HEK293 (cell line): Measurements from ENCODE around the gene NEU4.

Experiments used
- EGR2 ChIP-seq: fragments of 450-650 bp; formaldehyde crosslinking; IDR thresholded peaks from 2 replicates; pipeline ENCODE4 v1.5.1; 2016; ENCODE audit warnings: low read depth, missing biosample characterization, missing genetic modification characterization
- KLF1 ChIP-seq: fragments of 450-650 bp; formaldehyde crosslinking; IDR thresholded peaks from 2 replicates; pipeline ENCODE4 v1.5.1; 2016; ENCODE audit warnings: missing biosample characterization, missing genetic modification characterization
- RBAK ChIP-seq: fragments of 450-650 bp; formaldehyde crosslinking; IDR thresholded peaks from 2 replicates; pipeline ENCODE4 v1.5.1; 2016; ENCODE audit warnings: missing biosample characterization, missing genetic modification characterization
- YY1 ChIP-seq: fragments of 450-650 bp; formaldehyde crosslinking; IDR thresholded peaks from 2 replicates; pipeline ENCODE4 v1.5.1; 2018; ENCODE audit warnings: missing biosample characterization, missing genetic modification characterization
- ZNF133 ChIP-seq: fragments of 450-650 bp; formaldehyde crosslinking; IDR thresholded peaks from 2 replicates; pipeline ENCODE4 v1.5.1; 2016; ENCODE audit warnings: missing biosample characterization, missing genetic modification characterization
- ZNF350 ChIP-seq: fragments of 450-650 bp; formaldehyde crosslinking; IDR thresholded peaks from 2 replicates; pipeline ENCODE4 v1.5.0; 2017; ENCODE audit warnings: missing biosample characterization, mild to moderate bottlenecking, missing genetic modification characterization
- ZNF701 ChIP-seq: fragments of 450-650 bp; formaldehyde crosslinking; IDR thresholded peaks from 2 replicates; pipeline ENCODE4 v1.5.1; 2016; ENCODE audit warnings: missing biosample characterization, missing genetic modification characterization
- ZNF792 ChIP-seq: fragments of 450-650 bp; formaldehyde crosslinking; IDR thresholded peaks from 2 replicates; pipeline ENCODE4 v1.5.1; 2016; ENCODE audit warnings: missing biosample characterization, missing genetic modification characterization
- TF ChIP-seq, protein P1 (sequence below): fragments of 450-650 bp; formaldehyde crosslinking; IDR thresholded peaks from 2 replicates; pipeline ENCODE4 v1.5.1; 2016; ENCODE audit warnings: missing biosample characterization, missing genetic modification characterization
- TF ChIP-seq, protein P2 (sequence below): fragments of 450-650 bp; formaldehyde crosslinking; IDR thresholded peaks from 2 replicates; pipeline ENCODE4 v1.5.1; 2016; ENCODE audit warnings: missing biosample characterization, missing genetic modification characterization
- TF ChIP-seq, protein P3 (sequence below): fragments of 450-650 bp; formaldehyde crosslinking; conservative IDR thresholded peaks from 2 replicates; pipeline ENCODE4 v1.5.1; 2016; ENCODE audit warnings: low read depth, missing biosample characterization, missing genetic modification characterization
- TF ChIP-seq, protein P4 (sequence below): fragments of 450-650 bp; formaldehyde crosslinking; IDR thresholded peaks from 2 replicates; pipeline ENCODE4 v1.5.1; 2017; ENCODE audit warnings: missing biosample characterization, missing genetic modification characterization
- TF ChIP-seq, protein P5 (sequence below): fragments of 450-650 bp; formaldehyde crosslinking; optimal IDR thresholded peaks from 2 replicates; pipeline ENCODE3; 2016; ENCODE audit warnings: missing biosample characterization, mild to moderate bottlenecking, missing genetic modification characterization
- TF ChIP-seq, protein P6 (sequence below): fragments of 450-650 bp; formaldehyde crosslinking; IDR thresholded peaks from 2 replicates; pipeline ENCODE4 v1.5.1; 2016; ENCODE audit warnings: missing biosample characterization, missing genetic modification characterization

DNA sequence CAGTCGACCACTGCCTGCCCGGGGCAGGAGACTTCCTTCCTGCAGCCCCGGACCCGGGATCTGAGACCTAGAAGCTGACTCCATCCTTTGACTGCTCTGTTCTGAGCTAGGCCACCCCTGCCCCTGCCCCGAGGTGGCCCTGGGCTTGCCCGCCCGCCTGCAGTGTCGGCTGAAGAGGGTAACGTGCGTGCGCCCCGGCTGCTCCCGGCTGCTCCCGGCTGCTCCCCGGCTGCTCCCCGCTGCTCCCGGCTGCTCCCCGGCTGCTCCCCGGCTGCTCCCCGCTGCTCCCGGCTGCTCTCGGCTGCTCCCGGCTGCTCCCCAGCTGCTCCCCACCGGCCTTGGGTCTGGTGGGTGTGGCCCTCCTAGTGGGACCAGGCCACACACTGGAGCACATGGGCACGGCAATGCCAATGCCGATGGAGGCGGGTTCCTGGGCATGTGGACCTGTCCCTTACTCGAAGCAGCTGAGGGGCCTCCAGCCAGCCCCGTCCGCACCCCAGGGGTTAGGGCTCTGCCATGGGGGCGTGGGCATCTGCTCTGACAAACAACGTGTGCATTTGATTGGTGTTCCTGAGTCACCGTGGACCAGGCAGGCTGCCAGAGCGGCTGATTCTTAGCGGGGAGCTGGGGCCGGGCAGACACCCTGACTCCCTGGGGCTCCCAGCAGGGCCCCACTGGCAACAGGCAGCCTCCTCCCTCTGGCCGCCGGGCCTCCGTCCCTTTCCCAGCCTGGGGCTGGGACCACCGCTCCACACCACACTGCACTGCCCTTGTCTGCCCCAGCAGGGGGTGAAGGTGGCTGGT, 34.4 kb upstream of the NEU4 start:
- TF ChIP-seq, protein P1, sequence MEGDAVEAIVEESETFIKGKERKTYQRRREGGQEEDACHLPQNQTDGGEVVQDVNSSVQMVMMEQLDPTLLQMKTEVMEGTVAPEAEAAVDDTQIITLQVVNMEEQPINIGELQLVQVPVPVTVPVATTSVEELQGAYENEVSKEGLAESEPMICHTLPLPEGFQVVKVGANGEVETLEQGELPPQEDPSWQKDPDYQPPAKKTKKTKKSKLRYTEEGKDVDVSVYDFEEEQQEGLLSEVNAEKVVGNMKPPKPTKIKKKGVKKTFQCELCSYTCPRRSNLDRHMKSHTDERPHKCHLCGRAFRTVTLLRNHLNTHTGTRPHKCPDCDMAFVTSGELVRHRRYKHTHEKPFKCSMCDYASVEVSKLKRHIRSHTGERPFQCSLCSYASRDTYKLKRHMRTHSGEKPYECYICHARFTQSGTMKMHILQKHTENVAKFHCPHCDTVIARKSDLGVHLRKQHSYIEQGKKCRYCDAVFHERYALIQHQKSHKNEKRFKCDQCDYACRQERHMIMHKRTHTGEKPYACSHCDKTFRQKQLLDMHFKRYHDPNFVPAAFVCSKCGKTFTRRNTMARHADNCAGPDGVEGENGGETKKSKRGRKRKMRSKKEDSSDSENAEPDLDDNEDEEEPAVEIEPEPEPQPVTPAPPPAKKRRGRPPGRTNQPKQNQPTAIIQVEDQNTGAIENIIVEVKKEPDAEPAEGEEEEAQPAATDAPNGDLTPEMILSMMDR (tag by site-specific recombination), result no peak
- TF ChIP-seq, protein P2, sequence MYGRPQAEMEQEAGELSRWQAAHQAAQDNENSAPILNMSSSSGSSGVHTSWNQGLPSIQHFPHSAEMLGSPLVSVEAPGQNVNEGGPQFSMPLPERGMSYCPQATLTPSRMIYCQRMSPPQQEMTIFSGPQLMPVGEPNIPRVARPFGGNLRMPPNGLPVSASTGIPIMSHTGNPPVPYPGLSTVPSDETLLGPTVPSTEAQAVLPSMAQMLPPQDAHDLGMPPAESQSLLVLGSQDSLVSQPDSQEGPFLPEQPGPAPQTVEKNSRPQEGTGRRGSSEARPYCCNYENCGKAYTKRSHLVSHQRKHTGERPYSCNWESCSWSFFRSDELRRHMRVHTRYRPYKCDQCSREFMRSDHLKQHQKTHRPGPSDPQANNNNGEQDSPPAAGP (tag by site-specific recombination), result no peak
- TF ChIP-seq, protein P3, sequence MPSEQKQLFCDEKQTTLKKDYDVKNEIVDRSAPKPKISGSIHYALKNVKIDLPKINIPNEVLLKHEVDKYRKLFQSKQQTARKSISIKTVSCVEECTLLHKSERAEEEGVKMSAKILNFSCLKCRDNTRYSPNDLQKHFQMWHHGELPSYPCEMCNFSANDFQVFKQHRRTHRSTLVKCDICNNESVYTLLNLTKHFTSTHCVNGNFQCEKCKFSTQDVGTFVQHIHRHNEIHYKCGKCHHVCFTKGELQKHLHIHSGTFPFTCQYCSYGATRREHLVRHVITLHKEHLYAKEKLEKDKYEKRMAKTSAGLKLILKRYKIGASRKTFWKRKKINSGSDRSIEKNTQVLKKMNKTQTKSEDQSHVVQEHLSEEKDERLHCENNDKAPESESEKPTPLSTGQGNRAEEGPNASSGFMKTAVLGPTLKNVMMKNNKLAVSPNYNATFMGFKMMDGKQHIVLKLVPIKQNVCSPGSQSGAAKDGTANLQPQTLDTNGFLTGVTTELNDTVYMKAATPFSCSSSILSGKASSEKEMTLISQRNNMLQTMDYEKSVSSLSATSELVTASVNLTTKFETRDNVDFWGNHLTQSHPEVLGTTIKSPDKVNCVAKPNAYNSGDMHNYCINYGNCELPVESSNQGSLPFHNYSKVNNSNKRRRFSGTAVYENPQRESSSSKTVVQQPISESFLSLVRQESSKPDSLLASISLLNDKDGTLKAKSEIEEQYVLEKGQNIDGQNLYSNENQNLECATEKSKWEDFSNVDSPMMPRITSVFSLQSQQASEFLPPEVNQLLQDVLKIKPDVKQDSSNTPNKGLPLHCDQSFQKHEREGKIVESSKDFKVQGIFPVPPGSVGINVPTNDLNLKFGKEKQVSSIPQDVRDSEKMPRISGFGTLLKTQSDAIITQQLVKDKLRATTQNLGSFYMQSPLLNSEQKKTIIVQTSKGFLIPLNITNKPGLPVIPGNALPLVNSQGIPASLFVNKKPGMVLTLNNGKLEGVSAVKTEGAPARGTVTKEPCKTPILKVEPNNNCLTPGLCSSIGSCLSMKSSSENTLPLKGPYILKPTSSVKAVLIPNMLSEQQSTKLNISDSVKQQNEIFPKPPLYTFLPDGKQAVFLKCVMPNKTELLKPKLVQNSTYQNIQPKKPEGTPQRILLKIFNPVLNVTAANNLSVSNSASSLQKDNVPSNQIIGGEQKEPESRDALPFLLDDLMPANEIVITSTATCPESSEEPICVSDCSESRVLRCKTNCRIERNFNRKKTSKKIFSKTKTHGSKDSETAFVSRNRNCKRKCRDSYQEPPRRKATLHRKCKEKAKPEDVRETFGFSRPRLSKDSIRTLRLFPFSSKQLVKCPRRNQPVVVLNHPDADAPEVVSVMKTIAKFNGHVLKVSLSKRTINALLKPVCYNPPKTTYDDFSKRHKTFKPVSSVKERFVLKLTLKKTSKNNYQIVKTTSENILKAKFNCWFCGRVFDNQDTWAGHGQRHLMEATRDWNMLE (tag by site-specific recombination), result no peak
- TF ChIP-seq ZNF350 (tag by site-specific recombination) (no peak), YY1 (tag by site-specific recombination) (no peak), ZNF133 (tag by site-specific recombination) (no peak), RBAK (tag by site-specific recombination) (no peak), KLF1 (tag by site-specific recombination) (no peak), ZNF701 (no peak), EGR2 (tag by site-specific recombination) (no peak), ZNF792 (tag by site-specific recombination) (no peak)
- TF ChIP-seq, protein P4, sequence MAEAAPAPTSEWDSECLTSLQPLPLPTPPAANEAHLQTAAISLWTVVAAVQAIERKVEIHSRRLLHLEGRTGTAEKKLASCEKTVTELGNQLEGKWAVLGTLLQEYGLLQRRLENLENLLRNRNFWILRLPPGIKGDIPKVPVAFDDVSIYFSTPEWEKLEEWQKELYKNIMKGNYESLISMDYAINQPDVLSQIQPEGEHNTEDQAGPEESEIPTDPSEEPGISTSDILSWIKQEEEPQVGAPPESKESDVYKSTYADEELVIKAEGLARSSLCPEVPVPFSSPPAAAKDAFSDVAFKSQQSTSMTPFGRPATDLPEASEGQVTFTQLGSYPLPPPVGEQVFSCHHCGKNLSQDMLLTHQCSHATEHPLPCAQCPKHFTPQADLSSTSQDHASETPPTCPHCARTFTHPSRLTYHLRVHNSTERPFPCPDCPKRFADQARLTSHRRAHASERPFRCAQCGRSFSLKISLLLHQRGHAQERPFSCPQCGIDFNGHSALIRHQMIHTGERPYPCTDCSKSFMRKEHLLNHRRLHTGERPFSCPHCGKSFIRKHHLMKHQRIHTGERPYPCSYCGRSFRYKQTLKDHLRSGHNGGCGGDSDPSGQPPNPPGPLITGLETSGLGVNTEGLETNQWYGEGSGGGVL (tag by site-specific recombination), result no peak
- TF ChIP-seq, protein P5, sequence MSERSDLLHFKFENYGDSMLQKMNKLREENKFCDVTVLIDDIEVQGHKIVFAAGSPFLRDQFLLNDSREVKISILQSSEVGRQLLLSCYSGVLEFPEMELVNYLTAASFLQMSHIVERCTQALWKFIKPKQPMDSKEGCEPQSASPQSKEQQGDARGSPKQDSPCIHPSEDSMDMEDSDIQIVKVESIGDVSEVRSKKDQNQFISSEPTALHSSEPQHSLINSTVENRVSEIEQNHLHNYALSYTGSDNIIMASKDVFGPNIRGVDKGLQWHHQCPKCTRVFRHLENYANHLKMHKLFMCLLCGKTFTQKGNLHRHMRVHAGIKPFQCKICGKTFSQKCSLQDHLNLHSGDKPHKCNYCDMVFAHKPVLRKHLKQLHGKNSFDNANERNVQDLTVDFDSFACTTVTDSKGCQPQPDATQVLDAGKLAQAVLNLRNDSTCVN (tag by site-specific recombination), result no peak
- TF ChIP-seq, protein P6, sequence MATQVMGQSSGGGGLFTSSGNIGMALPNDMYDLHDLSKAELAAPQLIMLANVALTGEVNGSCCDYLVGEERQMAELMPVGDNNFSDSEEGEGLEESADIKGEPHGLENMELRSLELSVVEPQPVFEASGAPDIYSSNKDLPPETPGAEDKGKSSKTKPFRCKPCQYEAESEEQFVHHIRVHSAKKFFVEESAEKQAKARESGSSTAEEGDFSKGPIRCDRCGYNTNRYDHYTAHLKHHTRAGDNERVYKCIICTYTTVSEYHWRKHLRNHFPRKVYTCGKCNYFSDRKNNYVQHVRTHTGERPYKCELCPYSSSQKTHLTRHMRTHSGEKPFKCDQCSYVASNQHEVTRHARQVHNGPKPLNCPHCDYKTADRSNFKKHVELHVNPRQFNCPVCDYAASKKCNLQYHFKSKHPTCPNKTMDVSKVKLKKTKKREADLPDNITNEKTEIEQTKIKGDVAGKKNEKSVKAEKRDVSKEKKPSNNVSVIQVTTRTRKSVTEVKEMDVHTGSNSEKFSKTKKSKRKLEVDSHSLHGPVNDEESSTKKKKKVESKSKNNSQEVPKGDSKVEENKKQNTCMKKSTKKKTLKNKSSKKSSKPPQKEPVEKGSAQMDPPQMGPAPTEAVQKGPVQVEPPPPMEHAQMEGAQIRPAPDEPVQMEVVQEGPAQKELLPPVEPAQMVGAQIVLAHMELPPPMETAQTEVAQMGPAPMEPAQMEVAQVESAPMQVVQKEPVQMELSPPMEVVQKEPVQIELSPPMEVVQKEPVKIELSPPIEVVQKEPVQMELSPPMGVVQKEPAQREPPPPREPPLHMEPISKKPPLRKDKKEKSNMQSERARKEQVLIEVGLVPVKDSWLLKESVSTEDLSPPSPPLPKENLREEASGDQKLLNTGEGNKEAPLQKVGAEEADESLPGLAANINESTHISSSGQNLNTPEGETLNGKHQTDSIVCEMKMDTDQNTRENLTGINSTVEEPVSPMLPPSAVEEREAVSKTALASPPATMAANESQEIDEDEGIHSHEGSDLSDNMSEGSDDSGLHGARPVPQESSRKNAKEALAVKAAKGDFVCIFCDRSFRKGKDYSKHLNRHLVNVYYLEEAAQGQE (tag by site-specific recombination), result no peak
